ENCODE data around the gene ERAP2. TPM values are rescaled to one million over a fixed set of nuclear protein-coding genes. Genes with fewer than 3 reads are reported as not detected.

ERAP2 gene
- polyA plus RNA-seq, 3 donors = 3.0 to 20.4 (median 3.4) TPM

- H4K20me1 ChIP-seq (ENCODE audit: insufficient read depth, low read length) = peaks cover 85% of the 10 kb centered on the region
- no peak for TF ChIP-seq CTCF (IDR thresholded peaks at IDR 0.05)
- no peaks in the 10 kb centered on the region for H3K27me3 ChIP-seq (ENCODE audit: control insufficient read depth in 2 of 2, insufficient read depth in 2 of 2, low read length in 2 of 2)
- Mint-ChIP-seq H3K36me3 (peaks cover 6 to 24% of the 10 kb centered on the region in 2 donors), H3K4me1 (peaks cover 57% of the 10 kb centered on the region), H3K27ac (peak overlapping the region in 1 of 7 donors; percentile 73), H3K27me3 (ENCODE audit: low read depth in 3 of 3) (no peaks in the 10 kb centered on the region), H3K9me3 (no peaks in the 10 kb centered on the region), H3K4me3 (no peak overlapping the region)
- H3K9me3 ChIP-seq (replicated peaks in 1 of 2; ENCODE audit: control insufficient read depth in 1 of 2, insufficient read depth in 1 of 2, low read length in 2 of 2) = no peaks in the 10 kb centered on the region
- no peak for DNase-seq
- no peak overlapping the region for H3K9ac ChIP-seq (ENCODE audit: insufficient read depth, low read length, poor library complexity, severe bottlenecking)
- peaks cover 98% of the 10 kb centered on the region for H3K79me2 ChIP-seq (ENCODE audit: insufficient read depth, low read length)
- intact Hi-C loops (cut with micrococcal nuclease) = no loop called here
- H3K4me2 ChIP-seq (replicated peaks; ENCODE audit: extremely low read depth, low read length, poor library complexity, severe bottlenecking) = no peak overlapping the region
- no peak overlapping the region for H2AFZ ChIP-seq (ENCODE audit: insufficient read depth, low read depth, low read length, poor library complexity, severe bottlenecking)
- no CpG with 5 or more reads among the region's 1 CpG for WGBS (ENCODE audit: insufficient coverage)
- H3K27ac ChIP-seq (ENCODE audit: low read depth in 1 of 2, low read length in 2 of 2) = no peak overlapping the region
- peaks cover 0 to 10% of the 10 kb centered on the region in 2 donors for H3K36me3 ChIP-seq (replicated peaks in 1 of 2; ENCODE audit: control insufficient read depth in 1 of 2, insufficient read depth in 2 of 2, low read length in 2 of 2)
- H3K4me1 ChIP-seq (ENCODE audit: control insufficient read depth in 1 of 2, insufficient read depth in 2 of 2, low read length in 2 of 2) = peaks cover 8 to 9% of the 10 kb centered on the region in 2 donors
- H3K4me3 ChIP-seq (replicated peaks in 1 of 3; ENCODE audit: low read depth in 2 of 3, low read length in 3 of 3) = no peak overlapping the region
Observed at GRCh38 chr5:96968074-96968473, 91.8 kb downstream of the ERAP2 start.

GRCh38 chr5:96968614-96969013 is 92.3 kb downstream of the ERAP2 start:
- no peak for DNase-seq
- 81% methylated on average over 2 of the region's 2 CpGs for WGBS (ENCODE audit: insufficient coverage)
- Histone ChIP-seq H3K9me3 (replicated peaks in 1 of 2; ENCODE audit: control insufficient read depth in 1 of 2, insufficient read depth in 1 of 2, low read length in 2 of 2) (no peaks in the 10 kb centered on the region), H3K27me3 (ENCODE audit: control insufficient read depth in 2 of 2, insufficient read depth in 2 of 2, low read length in 2 of 2) (no peaks in the 10 kb centered on the region), H3K4me1 (ENCODE audit: control insufficient read depth in 1 of 2, insufficient read depth in 2 of 2, low read length in 2 of 2) (peaks cover 3% of the 10 kb centered on the region in 2 donors), H4K20me1 (ENCODE audit: insufficient read depth, low read length) (peaks cover 86% of the 10 kb centered on the region), H3K4me3 (replicated peaks in 1 of 3; ENCODE audit: low read depth in 2 of 3, low read length in 3 of 3) (no peak overlapping the region), H3K36me3 (replicated peaks in 1 of 2; ENCODE audit: control insufficient read depth in 1 of 2, insufficient read depth in 2 of 2, low read length in 2 of 2) (peaks cover 0 to 10% of the 10 kb centered on the region in 2 donors), H3K4me2 (replicated peaks; ENCODE audit: extremely low read depth, low read length, poor library complexity, severe bottlenecking) (no peak overlapping the region), H3K79me2 (ENCODE audit: insufficient read depth, low read length) (peaks cover 98% of the 10 kb centered on the region), H3K27ac (ENCODE audit: low read depth in 1 of 2, low read length in 2 of 2) (peak overlapping the region in 1 of 2 donors; percentile 23), H3K9ac (ENCODE audit: insufficient read depth, low read length, poor library complexity, severe bottlenecking) (no peak overlapping the region), H2AFZ (ENCODE audit: insufficient read depth, low read depth, low read length, poor library complexity, severe bottlenecking) (no peak overlapping the region)
- no peak for TF ChIP-seq CTCF (IDR thresholded peaks at IDR 0.05)
- Mint-ChIP-seq H3K27ac (peak overlapping the region in 2 of 7 donors; percentile 24 to 73), H3K4me1 (peaks cover 53% of the 10 kb centered on the region), H3K4me3 (no peak overlapping the region), H3K27me3 (ENCODE audit: low read depth in 3 of 3) (no peaks in the 10 kb centered on the region), H3K36me3 (peaks cover 6 to 24% of the 10 kb centered on the region in 2 donors), H3K9me3 (no peaks in the 10 kb centered on the region)
- intact Hi-C loops (cut with micrococcal nuclease) = no loop called here

Small RNA genes within 50 kb of the gene (small RNA-seq; reads per million reads assigned to genes)
- not detected for gene RF00019 (ENCODE audit: insufficient read length, low read depth)

Other genes with a start within 250 kb of the ERAP2 start
- 100 to 1,000 TPM in 1 of 3 donors, 10 to 100 TPM in 2; 49.6 to 125 (median 76.8) TPM for gene CAST, start 214.1 kb upstream of the ERAP2 start, polyA plus RNA-seq
- gene ERAP1, start 68.6 kb upstream of the ERAP2 start, polyA plus RNA-seq = 10 to 100 TPM; 31.7 to 45.6 (median 40.2) TPM
- gene LNPEP, start 59.6 kb downstream of the ERAP2 start, polyA plus RNA-seq = 10 to 100 TPM in 2 of 3 donors, 1 to 10 TPM in 1; 9.2 to 22.5 (median 14.5) TPM